DOHH2 (cell line): Measurements from ENCODE around the gene KIF2A.

Source experiments
- EZH2phosphoT487 ChIP-seq: fragments of 200-600 bp; sonication (generic); IDR thresholded peaks from 2 replicates; pipeline ENCODE4 v1.6.1; 2017; ENCODE audit warnings: borderline replicate concordance, mild to moderate bottlenecking, antibody characterized with exemption, low read length, moderate library complexity, mixed read lengths
- TF ChIP-seq, protein P1 (sequence below): fragments of 200-600 bp; sonication (generic); IDR thresholded peaks from one replicate; pipeline ENCODE4 v1.5.1; 2014; ENCODE audit warnings: antibody characterized with exemption, mild to moderate bottlenecking, low read depth, low read length; ENCODE audit not compliant: poor library complexity, severe bottlenecking

DNA sequence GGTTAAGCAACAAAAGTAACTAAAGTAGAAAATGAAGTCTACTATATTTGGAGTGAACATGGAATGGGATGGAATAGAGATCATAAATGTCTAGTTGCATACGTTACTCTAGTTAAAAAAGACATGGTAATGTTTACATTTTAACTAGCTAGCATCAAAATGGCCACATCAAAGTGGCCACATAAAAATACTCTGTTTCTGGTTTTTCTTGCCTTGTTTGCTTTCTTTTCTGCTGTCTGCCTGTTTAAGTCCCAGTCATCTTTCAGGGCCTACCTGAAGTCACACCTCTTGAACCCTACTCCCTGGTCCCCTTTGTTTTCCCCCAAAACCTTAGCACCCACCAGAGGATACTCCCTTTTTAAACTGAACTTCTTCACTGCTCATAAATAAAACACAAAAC lies 6.4 kb upstream of the KIF2A start:
- TF ChIP-seq, protein P1, sequence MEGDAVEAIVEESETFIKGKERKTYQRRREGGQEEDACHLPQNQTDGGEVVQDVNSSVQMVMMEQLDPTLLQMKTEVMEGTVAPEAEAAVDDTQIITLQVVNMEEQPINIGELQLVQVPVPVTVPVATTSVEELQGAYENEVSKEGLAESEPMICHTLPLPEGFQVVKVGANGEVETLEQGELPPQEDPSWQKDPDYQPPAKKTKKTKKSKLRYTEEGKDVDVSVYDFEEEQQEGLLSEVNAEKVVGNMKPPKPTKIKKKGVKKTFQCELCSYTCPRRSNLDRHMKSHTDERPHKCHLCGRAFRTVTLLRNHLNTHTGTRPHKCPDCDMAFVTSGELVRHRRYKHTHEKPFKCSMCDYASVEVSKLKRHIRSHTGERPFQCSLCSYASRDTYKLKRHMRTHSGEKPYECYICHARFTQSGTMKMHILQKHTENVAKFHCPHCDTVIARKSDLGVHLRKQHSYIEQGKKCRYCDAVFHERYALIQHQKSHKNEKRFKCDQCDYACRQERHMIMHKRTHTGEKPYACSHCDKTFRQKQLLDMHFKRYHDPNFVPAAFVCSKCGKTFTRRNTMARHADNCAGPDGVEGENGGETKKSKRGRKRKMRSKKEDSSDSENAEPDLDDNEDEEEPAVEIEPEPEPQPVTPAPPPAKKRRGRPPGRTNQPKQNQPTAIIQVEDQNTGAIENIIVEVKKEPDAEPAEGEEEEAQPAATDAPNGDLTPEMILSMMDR = no peak
- no peak for TF ChIP-seq EZH2phosphoT487
